ENCODE measurements around the gene INPP5D.

GRCh38 chr2:233121856-233122255, 61.7 kb downstream of the INPP5D start:
- no peak for TF ChIP-seq POLR2A (IDR thresholded peaks at IDR 0.05; ENCODE audit: low read length)
- TF ChIP-seq GATA1 (IDR thresholded peaks at IDR 0.05; ENCODE audit: low read depth, low read length): no peak

Measured in erythroblast (primary cell).